HG03039 (cell line): Measurements from ENCODE around the gene DMBX1.

Experiments used
- ATAC-seq: cut with Tn5 transposase; IDR thresholded peaks from one replicate; pipeline ENCODE4 v1.9.1; 2021; ENCODE audit warnings: mild to moderate bottlenecking, moderate library complexity; ENCODE audit not compliant: unreplicated experiment

DMBX1 gene

GRCh38 chr1:46497020-46497419 lies 7.4 kb downstream of the DMBX1 start:
- no peak for ATAC-seq

- ATAC-seq, result no peak
Measured at GRCh38 chr1:46497665-46498064, 8.0 kb downstream of the DMBX1 start.

GRCh38 chr1:46501528-46501927 lies 11.9 kb downstream of the DMBX1 start:
- no peak for ATAC-seq

GRCh38 chr1:46503421-46503820 lies 13.8 kb downstream of the DMBX1 start:
- no peak for ATAC-seq

GRCh38 chr1:46506470-46507219 lies 17.0 kb downstream of the DMBX1 start:
- no peak for ATAC-seq

GRCh38 chr1:46508757-46509156 lies 19.1 kb downstream of the DMBX1 start:
- ATAC-seq, result no peak

GRCh38 chr1:46510341-46510997 lies 20.8 kb downstream of the DMBX1 start:
- no peak for ATAC-seq

GRCh38 chr1:46510998-46511365 lies 21.3 kb downstream of the DMBX1 start:
- no peak for ATAC-seq

- no peak for ATAC-seq
Measured at GRCh38 chr1:46512135-46512791, 22.6 kb downstream of the DMBX1 start.

GRCh38 chr1:46512792-46513190 lies 23.2 kb downstream of the DMBX1 start:
- ATAC-seq, result no peak

- no peak for ATAC-seq
Measured at GRCh38 chr1:46513536-46513935, 23.9 kb downstream of the DMBX1 start.

GRCh38 chr1:46515576-46515975 lies 25.9 kb downstream of the DMBX1 start:
- no peak for ATAC-seq

GRCh38 chr1:46516200-46516950 lies 26.7 kb downstream of the DMBX1 start:
- no peak for ATAC-seq

GRCh38 chr1:46517010-46517600 lies 27.5 kb downstream of the DMBX1 start:
- ATAC-seq, result no peak

GRCh38 chr1:46517932-46518498 lies 28.4 kb downstream of the DMBX1 start:
- ATAC-seq, result no peak

GRCh38 chr1:46519209-46519608 lies 29.6 kb downstream of the DMBX1 start:
- no peak for ATAC-seq

- ATAC-seq, result no peak
Measured at GRCh38 chr1:46520063-46520911, 30.7 kb downstream of the DMBX1 start.

GRCh38 chr1:46521414-46521813 lies 31.8 kb downstream of the DMBX1 start:
- ATAC-seq, result no peak

- no peak for ATAC-seq
Measured at GRCh38 chr1:46522184-46522968, 32.7 kb downstream of the DMBX1 start.
